Measurements from ENCODE around the gene REEP5.
"Not testable (repeated sequence)": the region's sequence is repeated elsewhere in the genome, so short reads cannot be mapped to it uniquely, and the experiment has no call there.

Gene REEP5

DNA sequence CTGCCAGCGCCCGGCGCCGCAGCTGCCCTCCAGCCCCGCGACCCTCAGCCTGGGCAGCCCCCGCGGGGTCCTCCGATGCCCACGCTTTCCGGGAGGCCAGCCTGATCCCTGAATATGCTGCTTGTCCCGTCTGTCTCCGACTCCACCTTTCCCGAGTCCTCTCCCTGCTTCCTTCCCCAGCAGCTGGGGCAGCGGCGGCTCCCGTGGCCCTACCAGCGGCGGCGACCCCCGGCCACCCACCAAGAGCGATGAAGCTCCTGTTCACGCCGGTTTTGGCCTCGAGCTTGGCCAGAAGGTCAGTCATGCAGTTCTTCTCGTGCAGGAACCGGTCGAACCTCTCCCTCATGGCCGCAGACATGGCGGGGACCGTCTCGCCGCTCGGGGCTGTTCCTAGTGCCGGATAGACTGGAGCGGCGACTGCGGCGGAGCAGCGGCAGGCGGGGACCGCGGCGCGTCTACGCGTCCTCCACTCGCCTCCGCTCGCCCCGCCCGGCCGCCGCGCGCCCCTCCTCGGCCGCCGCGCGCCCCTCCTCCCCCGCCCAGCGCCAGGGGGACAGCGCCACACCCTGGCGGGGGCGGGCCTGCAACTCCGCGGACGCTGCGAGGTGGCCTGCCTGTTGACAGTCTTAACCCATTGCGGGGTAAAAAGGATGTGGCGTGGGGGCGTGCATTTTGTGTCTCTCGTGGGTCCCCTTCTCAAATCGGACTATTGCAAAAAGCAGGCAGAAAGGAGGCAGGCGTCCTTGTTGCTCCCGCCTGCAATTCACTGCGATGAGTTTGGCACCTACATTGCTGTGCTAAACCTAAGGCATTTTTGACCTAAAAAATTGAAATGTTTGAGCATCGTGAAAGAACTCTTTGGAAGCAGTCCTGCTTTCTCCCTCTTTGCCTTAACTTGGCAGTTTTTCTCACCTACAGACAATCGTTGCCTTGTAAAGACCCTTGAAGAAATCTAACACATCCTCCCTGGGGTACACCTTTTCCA lies at the start of gene REEP5:
TSS of gene REEP5 (minus strand) at position 395 of the 985 bp plus-strand sequence. CDS start at position 358, 37 bp downstream.
- DNase-seq, result peak; percentile 87

DNA sequence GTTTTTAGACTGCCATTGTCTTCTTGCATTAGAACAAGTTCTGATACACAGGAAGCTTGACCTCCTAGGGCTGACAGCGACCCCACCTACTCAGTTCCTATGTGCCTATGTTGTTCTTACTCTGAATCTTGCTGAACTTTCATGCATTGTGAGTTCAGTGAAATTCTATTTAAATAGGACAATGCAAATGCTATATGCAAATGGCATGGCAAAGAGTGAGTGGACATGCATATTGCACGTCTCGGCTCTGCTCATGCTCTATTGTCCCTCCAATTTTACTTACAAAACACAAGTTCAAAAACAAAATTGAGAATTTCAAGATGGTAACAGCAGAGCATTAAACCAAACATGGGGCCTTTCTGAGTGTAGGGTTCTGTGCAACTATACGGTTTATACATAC lies 49.2 kb upstream of the REEP5 start:
- DNase-seq, result no peak

DNA sequence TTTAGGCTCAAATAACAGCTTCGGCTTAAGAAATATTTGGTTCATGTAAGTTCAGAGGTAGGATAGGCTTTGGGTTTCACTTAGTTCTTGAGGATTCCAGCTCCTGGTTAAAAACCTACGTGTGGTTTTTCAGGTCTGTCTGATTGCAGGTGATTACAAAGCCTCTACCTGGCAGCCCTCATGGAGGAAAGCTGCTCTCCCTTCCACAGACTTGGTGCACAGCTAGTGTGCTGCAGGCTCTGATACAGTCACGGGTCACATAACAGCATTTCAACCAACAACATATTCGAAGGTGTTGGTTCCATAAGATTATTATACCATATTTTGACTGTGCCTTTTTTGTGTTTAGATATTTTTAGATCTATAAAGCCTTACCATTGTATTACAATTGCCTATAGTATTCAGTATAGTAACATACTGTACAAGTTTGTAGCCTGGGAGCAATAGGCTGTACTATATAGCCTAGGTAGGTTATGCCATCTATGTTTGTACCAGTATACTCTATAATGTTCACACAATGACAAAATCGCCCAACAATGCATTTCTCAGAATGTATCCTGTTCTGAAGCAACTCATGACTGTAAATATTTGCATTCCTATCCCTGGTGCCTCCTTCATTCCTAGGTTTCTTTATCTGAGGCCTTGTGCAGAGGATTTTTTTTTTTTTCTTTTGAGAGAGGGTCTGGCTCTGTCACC lies 46.5 kb upstream of the REEP5 start:
- DNase-seq, result no peak

DNA sequence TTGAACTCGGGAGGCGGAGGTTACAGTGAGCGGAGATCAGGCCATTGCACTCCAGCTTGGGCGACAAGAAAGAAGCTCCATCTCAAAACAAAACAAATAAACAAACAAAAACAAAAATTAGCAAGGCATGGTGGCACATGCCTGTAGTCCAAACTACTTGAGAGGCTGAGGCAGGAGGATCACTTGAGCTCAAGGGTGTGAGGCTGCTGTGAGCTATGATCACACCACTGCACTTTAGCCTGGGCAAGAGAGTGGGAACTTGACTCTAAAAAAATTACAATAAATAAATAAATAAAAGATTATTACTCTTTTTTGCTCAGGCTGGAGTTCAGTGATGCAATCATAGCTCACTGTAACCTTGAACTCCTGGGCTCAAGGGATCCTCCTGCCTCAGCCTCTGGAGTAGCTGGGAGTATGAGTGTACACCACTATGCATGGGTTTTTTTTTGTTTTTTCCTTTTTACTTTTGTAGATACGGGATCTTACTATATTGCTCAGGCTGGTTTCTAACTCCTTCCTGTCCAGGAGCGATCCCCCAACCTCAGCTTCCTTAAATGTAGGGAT lies 45.6 kb upstream of the REEP5 start:
- DNase-seq, result no peak

- DNase-seq, result no peak
Observed at GRCh38 chr5:112965733-112966306, 43.8 kb upstream of the REEP5 start.

GRCh38 chr5:112963374-112963733 lies 41.3 kb upstream of the REEP5 start:
- DNase-seq, result not testable (repeated sequence)

GRCh38 chr5:112960863-112961504 lies 39.0 kb upstream of the REEP5 start:
- DNase-seq, result peak; percentile 60

DNA sequence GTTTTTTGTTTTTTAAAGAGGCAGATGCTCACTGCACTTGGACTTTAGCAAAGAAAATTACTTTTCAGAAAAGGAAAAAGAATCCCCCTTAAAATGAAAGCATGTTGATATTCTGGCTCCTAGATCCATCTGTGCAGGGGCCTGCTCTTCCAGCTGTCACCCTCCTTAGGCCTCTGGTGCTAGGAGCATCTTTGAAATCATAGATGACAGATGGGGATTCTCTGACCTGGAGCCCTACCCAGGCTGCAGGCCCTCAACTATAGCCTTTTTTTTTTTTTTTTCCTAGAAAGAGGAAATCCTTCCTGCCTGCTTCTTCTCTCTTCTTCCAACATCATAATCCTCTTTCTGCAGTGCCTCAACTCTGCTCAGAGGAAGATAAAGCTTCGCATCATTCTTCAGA lies 38.3 kb upstream of the REEP5 start:
- peak; percentile 97 for DNase-seq

DNA sequence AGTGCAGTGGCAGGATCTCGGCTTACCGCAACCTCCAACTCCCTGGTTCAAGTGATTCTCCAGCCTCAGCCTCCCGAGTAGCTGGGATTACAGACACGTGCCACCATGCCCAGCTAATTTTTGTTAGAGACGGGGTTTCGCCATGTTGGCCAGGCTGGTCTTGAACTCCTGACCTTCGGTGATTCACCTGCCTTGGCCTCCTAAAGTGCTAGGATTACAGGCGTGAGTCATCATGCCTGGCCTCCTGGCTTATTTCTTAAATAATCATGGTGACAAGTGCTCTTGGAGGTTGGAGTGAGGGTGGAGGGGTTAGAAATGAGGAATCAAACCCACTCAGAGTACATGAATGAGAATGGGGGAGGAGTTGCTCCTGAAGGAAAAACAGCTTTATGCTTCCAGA lies 37.8 kb upstream of the REEP5 start:
- peak; percentile 93 for DNase-seq

- DNase-seq, result peak; percentile 60
Observed at GRCh38 chr5:112958093-112959088, 36.4 kb upstream of the REEP5 start.

DNA sequence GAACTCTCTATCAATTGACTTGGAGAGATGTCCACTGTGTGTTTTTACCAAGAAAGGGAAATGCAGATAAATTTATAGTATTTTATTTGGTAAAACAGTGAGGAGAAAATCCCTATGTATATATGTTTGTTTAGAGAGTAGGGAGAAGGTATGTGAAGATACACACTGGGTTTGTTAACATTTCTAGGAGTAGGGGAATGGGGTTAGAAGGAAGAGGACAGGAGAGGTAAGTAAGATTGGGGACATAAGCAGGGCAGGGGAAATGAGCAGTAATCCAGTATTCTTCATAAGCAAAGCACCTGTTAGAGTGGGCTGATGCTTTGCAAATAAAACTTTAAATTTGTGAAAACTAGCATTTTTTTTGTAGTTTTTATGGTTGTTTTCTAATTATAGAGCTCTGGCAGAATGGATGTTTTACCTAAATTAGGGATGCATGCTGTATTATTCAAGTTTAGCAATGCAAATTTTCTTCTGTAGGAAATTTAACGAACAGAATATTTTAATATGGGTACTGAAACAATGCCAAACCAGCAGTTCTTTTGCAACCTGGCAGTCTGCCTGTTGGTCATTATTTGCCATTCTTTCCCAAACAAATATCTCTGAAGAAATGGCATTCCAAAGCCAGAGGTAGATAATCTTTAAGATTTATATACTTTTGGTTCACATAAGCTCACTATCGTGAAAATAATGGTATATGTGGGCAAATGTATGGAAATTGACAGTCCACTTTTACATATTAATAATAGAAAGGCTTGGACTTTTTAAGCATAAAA lies 35.2 kb upstream of the REEP5 start:
- DNase-seq, result no peak

- DNase-seq, result no peak
Observed at GRCh38 chr5:112956606-112957005, 34.6 kb upstream of the REEP5 start.

- DNase-seq, result no peak
Observed at GRCh38 chr5:112951124-112951702, 29.2 kb upstream of the REEP5 start.

GRCh38 chr5:112948458-112948857 lies 26.4 kb upstream of the REEP5 start:
- no peak for DNase-seq

GRCh38 chr5:112940670-112941069 lies 18.6 kb upstream of the REEP5 start:
- no peak for DNase-seq

DNA sequence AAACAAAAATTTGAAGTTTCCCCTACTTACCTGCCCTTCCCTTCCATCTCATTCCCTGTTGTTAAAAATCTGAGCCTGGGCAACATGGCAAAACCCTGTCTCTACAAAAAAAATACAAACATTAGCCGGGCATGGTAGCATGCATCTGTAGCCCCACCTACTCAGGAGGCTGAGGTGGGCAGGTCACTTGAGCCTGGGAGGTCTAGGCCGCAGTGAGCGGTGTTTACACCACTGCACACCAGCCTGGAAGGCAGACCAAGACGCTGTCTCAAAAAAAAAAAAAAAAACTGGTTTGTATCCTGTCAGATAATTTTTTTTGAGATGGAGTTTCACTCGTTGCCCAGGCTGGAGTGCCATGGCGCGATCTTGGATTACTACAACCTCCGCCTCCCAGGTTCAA lies 16.3 kb upstream of the REEP5 start:
- DNase-seq, result no peak

- no peak for DNase-seq
Observed at GRCh38 chr5:112935675-112936074, 13.6 kb upstream of the REEP5 start.

GRCh38 chr5:112934366-112934663 lies 12.3 kb upstream of the REEP5 start:
- no peak for DNase-seq

DNA sequence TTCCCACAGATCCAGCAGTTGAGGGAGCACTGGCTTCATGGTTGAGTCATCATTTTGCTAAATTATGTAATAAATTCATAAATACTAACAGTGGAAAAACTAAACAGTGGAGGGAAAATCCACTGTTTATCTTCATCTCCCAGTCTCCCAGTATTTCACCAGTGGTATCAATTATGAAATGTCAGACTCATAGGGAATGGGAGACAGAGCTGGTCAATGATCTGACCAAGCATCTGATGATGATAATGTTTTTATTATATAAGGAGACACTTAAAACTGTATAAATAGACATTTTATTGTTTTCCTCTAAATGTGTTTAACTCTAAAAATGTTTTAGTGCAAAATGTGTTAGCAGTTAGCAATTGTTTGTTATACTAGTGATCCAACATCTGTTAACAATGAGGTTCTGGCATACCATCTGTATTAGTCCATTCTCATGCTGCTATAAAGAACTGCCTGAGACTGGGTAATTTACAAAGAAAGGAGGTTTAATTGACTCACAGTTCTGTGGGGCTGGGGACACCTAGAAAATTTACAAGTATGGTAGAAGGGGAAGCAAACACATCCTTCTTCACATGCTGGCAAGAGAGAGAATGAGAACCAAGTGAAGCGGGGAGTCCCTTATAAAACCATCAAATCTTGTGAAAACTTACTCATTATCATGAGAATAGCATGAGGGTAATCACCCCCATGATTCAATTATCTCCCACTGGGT lies 11.8 kb upstream of the REEP5 start:
- no peak for DNase-seq

GRCh38 chr5:112933105-112933504 lies 11.1 kb upstream of the REEP5 start:
- no peak for DNase-seq
